GM21825 (cell line): ENCODE data around the gene BMP5.
A peak's percentile ranks its signal among the peaks of the same experiment; 100 is the strongest.

ENCODE experiments used
- ATAC-seq: cut with Tn5 transposase; IDR thresholded peaks from one replicate; pipeline ENCODE4 v1.9.1; 2021; ENCODE audit warnings: mild to moderate bottlenecking, moderate library complexity; ENCODE audit not compliant: unreplicated experiment

The BMP5 gene

DNA sequence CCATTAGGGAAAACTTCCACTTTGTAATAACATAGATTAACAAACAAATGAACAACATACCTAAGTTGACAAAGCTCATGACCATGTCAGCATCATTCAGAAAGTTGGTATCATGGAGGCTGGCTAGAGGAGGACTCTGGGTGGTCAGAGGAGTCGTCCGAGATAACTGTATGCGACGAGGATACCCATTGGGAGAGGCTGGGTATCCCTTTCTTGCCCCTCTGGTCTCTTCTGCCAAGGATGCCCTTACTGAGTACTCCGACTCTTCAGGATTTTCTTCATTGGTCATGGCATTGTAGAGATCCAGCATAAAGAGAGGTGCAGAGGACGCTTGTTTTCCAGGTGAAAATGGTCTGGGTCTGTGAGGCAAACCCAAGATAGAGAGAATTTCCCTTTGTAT is 1.1 kb downstream of the BMP5 start:
- no peak for ATAC-seq

DNA sequence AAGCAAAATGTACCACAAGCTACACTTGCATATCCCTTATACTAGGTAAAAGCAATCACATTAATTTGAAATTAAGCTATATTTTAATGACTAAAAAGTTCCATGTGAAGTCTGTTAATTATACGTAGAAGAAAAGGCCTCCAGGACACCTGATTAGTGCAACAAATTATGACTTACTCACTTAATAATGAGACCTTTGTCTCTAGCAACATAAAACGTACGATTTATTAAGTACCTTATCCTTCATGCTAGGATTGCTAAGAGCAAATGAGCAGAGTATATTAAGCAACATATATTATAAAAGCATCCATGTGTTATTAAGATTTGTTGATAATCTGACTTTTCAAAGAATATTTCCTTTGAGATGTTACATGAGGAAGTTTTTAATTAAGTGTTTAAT is 2.5 kb downstream of the BMP5 start:
- ATAC-seq, result no peak

DNA sequence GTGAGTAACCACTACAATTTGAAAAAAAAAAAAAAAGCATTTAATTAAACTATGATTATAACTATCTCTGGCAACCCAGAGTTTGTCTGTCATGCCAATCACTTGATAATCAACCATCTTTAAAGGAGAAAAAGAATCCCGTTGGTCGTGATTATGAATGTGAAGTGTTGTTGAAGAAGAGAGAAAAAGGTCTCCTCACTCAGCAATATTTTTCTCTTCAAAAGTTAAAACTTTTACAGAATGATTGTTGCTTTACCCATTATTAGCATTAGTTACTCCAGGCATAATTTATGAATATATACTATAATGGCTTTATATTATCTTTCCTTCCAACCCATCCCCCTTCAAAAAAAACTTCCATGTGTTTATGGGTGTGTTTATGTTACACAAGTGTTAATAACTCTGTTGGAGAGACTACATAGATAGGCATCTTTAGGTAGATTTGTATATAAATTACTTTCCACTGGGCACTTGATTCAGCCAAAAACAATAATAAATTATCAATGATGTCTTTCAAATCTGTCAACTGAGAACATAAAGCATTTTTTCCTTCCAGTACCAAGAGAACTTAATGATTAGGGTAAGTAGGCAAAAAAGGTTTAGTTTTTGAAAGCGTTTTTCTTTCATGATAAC is 5.1 kb downstream of the BMP5 start:
- no peak for ATAC-seq

DNA sequence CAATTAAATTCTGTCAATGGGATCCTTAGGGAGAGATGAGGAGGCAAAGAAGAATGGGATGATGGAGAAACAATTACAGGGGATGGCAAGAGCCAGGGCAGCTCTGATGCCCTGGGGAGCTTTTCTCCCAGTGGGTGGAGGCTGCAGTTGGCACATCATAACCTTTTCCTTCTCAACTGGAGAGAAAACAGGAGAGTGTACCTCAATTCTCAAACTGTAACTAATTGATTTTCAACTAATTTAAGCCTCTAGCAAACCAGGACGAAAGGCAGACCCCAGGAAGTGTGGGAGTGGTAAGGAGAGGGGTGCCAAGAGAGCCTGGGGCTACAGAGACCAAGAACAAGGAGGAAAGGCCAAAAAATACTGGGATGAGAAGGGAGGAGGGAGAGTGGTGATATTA is 5.7 kb downstream of the BMP5 start:
- ATAC-seq, result no peak

DNA sequence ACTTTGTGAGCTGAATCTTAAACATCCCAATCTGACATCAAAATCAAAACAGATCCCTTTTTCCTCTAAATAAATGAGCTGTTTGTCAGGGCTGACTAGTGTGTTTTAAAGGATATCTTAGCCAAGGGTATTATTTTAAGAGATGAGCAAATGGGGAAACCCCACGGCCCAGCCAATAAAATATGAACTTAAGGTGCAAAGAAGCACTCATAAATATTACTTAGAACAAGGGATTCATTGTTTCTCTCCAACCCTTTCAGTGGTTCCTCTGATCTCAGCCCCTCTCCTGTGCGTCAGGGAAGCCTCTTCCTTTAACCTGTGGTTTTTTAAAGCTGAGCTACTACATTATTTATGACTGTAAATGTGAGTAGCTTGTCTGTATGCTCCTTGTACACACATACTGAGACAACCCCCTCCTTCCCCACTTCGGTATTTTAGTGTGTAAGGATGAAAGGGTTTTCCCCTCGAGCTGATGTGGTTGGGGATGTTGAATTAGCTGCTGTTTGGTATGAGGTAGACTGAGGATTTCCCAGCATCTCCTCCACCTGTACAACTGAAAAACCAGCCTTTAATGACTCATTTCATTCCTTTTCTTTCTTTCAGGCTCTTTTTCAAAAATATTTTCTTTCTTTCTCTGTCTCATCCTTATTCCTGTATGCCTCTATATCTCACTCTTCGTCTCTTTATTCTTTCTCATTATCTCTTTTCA is 6.5 kb downstream of the BMP5 start:
- peak; percentile 97 for ATAC-seq

DNA sequence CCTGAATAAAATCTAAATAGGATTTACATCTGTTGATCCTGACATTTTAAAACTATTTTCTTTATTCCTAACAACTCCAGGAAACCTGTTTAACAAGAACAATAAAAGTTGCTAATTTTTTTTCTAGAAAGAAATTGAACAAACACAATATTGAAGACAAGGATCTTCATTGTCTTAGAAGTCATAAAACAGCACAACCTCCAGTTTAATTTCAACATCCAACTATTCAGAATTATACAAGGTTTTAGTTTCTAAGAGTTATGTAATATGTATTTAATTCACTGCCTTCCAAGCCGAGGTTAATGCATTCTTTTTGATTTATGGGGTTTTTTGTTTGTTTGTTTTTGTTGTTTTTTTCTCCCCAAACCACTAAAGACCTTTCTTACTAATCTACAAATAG is 7.2 kb downstream of the BMP5 start:
- no peak for ATAC-seq

DNA sequence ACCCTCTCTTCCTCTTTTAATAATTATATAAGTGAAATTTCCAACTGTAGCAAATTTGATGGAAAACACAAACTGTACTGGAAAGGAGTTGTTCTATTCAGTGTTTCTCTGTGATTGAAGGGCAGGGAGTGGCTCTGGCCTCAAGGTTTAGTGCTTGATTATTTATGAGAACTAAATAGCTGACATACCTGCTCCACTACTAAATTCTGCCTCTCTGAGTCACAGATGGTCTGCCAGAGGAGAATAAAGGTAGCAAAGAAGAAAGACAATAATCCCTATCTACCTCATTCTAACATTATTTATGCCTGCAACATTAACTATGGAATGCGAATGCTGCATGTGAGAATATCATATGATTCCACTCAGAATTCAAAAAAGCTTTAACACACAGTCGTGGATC is 9.3 kb downstream of the BMP5 start:
- no peak for ATAC-seq

DNA sequence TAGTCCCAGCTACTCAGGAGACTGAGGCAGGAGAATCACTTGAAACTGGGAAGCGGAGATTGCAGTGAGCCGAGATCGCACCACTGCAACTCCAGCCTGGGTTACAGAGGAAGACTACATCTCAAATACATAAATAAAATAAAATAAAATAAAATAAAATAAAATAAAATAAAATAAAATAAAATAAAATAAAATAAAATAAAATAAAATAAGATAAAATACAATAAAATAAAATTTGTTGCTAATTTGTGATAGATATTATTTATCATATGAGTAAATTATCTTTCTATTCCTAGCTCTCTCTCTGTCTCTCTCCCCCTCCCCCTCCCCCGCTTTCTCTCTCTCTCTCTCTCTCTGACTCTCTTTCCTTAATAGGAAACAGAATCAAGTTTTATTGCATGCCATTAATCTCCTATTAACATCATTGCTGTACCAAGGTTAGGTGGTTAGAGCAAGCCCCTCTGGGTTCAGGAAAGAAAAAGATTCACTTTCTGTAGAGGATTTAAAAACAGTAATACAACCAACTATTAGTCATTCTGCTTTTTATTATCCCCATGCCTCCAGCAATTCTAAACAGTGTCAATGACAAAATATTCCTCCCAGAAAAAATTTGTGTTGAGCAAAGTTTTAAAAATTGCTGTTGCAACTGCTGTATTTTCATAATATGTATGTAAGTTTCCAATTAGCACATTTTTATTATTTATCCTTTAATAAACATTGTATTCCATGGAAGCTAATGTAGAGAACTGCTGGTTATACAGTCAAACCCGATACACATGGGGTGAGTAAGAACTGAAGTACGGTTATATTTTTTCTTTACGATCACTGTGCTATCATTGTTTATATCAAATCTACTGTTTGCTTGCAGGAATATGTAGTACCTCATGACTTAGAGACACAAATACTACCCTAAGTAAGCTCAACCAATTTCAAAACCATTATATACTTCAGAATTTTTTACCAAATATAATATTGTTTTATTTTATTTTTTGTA is 22.1 kb downstream of the BMP5 start:
- ATAC-seq, result no peak

DNA sequence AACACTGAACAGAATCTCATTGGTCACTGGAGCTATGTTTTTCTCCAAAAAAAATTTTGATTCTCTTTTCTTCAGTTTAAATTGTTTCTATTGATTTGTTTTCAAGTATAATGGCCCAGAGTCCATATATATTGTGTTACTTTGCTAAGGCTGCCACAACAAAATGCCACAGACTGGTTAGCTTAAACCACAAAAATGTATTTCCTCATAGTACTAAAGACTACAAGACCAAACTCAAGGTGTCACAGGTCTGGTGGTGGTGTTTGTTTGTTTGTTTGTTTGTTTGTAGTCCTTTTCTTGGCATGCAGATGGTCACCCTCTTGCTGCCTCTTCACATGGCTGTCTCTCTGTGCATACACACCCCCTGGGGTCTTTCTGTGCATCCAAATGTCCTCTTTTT is 34.0 kb downstream of the BMP5 start:
- no peak for ATAC-seq

DNA sequence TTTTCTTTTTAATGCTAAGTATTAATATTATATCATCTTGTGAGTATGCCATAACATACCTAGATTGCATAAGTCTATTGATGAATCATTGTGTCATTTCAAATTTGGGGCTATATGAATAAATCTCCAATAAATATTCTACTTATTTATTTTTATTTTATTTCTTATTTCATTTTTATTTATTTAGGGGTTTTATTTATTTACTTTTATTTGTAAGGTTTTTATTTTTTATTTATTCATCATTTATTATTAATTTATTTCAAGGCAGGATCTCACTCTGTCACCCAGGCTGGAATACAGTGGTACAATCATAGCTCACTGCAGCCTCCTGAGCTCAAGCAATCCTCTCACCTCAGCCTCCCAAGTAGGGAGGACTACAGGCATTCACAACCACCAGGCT is 36.3 kb downstream of the BMP5 start:
- ATAC-seq, result no peak

DNA sequence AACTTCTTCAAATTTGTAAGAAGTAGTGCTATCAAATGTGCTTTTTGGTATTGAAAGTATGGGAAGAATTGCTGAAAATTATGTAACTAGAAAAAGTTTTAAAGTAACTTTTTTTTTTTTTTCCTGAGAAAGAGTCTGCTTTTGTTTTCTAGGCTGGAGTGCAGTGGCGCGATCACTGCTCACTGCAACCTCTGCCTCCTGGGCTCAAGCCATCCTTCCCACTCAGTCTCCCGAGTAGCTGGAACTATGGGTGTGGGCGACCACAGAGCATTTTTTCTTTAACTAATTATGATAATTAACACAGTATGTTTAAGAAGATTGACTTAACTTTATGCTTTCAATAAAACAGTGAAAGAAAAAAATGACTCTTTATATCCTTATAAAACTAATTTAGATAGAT is 38.4 kb downstream of the BMP5 start:
- ATAC-seq, result no peak

DNA sequence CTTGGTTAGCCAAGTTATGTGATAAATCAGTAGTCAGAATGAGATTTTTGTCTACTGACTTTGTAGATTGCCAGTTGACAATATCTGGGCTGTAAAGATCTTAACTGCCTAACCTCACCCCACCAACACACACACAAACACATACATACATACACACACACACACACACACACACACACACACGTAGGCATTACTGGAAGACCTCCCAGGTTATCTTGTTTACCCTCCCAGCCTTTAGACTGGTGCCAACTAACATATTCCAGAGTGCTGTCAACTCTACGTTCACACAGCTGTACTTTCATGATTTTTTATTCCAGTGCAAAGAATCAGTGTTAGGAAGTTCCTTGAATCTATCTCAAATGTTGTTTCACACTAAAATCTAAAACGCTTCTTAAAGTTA is 38.9 kb downstream of the BMP5 start:
- no peak for ATAC-seq

DNA sequence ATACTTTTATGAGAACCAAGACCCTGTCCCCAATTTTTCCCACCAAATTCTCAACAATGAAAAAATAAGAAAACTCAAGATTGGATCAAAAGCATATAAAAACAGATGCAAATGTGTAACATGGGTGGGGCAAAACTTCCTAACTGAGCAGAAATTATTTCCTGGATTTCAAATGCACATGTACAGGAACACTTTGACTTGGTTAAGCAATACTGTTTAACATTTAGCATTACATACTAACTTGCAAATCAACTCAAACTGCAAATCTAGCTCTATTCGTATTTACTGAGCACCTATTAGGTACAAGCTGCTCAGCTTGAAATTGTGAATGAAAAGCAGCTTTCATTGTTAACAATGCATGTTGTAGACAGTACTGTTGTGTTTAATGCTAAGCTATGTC is 40.2 kb downstream of the BMP5 start:
- no peak for ATAC-seq

DNA sequence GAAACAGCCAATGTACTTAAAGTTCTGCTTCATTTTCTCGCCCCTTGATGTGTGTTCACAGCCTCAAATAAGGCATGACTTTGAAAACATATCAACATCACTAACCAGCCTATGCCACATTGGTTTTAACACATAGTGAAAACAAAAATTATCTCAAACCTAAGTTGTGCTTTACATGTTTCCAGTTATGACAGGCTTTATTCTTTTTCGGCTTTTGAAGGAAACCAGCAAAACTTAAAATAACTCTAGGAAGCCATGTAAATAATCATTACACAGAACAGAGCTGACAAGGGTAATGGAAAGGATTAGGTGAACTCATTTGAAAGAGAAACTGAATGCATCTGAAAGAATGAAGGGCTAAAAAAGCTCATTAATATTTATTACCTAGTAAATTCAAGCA is 42.1 kb downstream of the BMP5 start:
- ATAC-seq, result peak; percentile 64

DNA sequence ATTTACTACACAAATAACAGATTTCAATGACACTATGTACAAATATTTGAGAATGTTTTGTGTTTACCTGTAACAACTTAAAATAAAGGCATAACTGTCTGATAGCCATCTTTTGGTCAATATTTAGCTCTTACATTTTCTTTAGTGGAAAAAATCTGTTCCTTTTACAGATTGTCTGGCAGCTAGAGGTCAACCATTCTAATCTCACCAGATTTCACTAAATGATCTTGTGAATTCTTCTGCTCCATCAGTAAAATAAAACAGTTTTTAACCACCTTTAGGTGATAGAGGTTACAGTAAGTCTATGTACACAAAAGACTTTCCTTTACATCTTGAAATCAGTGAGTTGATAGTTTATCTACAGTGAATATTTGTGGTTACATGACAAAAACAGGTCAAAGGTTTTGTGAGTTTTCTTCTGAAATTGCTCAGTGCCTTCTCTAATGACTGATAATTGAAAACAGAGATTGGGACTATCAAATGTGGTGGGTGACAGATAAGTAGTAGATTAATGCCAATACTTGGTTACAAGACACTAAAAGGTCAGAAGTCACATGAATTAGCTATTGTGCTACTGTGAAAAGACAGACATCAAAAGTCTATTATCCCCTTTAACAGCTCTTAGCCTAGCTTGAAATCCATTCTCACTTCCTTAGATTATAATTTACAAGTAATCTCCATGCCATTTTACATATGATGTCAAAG is 47.4 kb downstream of the BMP5 start:
- no peak for ATAC-seq

DNA sequence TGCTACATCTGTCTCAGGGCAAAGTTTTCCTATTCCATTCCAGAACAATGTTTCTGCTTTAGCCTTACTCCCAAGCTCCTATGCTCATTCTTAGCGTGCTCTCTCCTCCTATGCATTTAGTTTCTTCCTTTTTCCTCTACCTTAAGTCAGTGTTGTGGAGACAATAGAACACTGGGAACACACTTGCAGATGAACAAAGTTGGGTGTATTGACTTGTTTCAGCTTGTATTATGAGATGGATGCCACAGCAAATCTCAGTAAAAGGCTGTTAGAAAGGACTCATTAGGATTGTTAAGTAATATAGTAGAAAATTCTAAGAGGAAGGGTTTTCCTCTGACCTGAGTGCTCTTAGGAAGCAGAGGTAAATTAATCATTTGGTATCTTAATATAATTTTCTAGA is 48.4 kb downstream of the BMP5 start:
- no peak for ATAC-seq

DNA sequence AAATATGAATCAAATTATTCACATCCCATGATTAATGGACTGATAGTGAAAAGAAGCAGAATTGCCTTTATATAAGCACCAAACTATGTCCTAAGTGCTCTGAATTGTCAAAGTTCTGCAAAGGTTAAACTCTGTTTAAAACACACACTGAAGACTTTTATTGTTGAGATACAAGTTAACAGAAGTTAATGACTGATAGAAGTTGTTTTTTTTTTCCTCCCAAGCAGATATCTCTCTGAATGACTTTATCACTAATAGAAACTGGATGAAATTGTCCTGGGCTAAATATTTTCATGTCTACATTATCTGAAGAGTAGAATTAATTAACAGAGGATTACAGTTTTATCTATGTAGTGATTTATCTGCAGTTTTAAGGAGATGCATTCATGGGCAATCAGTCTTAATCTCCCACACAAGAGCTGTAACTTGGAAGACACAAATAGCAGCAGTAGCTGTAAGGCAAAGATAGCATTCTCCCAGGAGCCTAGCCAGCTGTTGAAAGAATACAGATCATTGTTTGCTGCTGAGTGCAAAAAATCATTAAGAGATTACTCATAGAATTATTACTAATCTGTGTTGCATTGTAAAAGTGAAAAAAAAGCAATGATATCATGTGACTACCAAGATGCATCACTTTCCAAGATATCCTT is 49.9 kb downstream of the BMP5 start:
- no peak for ATAC-seq

DNA sequence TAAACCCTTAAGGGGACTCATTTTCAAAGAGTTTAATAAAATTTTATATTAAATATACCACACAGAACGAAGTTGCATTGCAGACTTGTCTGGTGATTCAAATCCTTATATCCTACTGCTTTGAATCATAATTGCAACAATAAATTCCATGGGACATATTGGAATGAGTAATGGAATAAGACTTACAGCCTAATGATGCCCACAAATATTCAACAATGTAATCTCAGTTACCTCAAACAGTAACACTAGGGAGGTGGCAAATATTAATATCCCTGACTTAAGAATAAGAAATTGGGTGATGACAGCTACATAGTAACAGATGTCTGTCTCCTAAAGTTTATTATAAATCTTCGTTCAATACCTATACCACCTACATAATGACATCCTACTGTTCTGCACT is 52.6 kb downstream of the BMP5 start:
- ATAC-seq, result no peak

DNA sequence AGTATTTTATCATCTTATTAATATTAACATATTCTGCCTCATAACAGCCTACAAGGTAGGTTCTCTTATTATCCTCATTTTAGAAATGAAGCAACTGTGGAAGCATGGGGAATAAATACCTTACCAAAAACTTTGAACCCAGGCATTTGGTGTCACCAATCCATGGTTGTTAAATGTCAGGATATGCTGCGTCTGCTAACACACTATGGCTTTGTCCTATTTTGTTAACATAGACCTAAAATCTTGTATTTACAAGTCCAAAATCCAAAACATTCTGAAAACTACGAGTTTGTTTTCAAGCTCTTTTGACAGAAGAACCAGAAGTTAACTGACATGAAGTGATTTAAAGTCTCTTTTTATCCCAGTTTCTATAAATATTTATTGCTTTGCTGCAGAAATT is 53.4 kb downstream of the BMP5 start:
- no peak for ATAC-seq

DNA sequence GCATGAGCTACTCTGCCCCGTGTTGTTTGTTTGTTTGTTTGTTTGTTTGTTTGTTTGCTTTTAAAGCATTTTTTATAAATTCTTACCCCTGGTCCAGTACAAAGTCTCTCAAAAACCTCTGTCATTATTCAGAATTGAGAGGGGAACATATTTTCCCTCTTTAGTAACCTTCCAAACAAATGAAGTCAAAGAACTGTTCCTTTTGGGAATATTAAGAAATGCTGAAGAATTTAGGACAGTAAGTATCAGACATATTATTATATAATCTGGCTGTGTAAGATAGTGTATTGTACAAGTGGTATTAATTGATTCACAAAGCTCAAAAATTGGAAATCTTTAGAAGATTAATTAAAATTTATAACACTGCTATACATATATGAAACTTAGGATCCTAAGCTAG is 54.7 kb downstream of the BMP5 start:
- ATAC-seq, result no peak

DNA sequence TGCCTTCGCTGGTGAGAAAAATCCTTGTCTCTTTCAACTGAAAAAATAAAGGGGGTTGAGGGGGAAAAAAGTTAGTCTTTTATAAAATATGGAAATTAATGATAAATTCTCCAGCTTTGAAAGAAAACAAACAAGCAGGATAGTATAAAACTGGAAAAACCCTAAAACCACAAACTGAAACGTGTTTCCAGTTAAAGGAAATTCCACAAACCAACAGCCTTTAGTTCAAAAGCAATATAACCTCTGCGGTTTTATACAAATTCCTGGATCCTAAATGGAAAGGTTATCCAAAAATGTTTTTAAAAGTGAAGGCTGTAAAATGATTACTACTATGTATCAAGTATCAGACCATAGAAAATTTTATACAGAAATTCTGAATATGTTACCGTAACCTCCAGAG is 55.6 kb downstream of the BMP5 start:
- no peak for ATAC-seq
